Measurements from ENCODE around the gene RALGDS.

DNA sequence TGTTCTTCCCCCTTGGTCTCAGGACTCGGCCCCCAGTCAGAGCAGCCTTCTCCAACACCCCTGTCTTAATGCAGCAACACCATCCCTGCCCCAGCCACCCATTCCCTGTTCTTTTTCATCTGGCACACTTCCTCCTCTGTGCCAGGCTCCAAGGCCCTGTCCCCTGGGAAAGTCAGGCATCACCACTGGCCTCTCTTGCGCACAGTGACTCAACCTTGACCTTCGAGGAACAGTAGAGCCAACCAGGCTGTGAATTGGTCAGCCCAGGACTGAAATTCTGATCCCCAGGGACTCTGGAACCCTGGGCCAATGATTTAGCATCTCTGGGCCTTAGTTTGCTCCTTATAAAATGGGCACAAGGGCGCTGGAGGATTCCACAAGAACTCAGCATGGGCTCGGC, 10.5 kb upstream of the RALGDS start:
- no peak for TF ChIP-seq POLR2AphosphoS5 (IDR thresholded peaks at IDR 0.05; ENCODE audit: insufficient read depth, low read depth, low read length)
- TF ChIP-seq, protein P1, sequence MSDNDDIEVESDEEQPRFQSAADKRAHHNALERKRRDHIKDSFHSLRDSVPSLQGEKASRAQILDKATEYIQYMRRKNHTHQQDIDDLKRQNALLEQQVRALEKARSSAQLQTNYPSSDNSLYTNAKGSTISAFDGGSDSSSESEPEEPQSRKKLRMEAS (IDR thresholded peaks at IDR 0.05; ENCODE audit: insufficient read depth, insufficient read length): no peak
- TF ChIP-seq, protein P2, sequence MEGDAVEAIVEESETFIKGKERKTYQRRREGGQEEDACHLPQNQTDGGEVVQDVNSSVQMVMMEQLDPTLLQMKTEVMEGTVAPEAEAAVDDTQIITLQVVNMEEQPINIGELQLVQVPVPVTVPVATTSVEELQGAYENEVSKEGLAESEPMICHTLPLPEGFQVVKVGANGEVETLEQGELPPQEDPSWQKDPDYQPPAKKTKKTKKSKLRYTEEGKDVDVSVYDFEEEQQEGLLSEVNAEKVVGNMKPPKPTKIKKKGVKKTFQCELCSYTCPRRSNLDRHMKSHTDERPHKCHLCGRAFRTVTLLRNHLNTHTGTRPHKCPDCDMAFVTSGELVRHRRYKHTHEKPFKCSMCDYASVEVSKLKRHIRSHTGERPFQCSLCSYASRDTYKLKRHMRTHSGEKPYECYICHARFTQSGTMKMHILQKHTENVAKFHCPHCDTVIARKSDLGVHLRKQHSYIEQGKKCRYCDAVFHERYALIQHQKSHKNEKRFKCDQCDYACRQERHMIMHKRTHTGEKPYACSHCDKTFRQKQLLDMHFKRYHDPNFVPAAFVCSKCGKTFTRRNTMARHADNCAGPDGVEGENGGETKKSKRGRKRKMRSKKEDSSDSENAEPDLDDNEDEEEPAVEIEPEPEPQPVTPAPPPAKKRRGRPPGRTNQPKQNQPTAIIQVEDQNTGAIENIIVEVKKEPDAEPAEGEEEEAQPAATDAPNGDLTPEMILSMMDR (IDR thresholded peaks at IDR 0.05; ENCODE audit: extremely low read depth in 1 of 2, insufficient read depth in 1 of 2, low read depth in 1 of 2, low read length in 2 of 2): no peak
- no peak for TF ChIP-seq JUN (IDR thresholded peaks at IDR 0.05; ENCODE audit: borderline replicate concordance, insufficient read depth, insufficient read length, low read depth)
- TF ChIP-seq EZH2 (IDR thresholded peaks at IDR 0.05; ENCODE audit: borderline replicate concordance, low read depth, low read length, severe bottlenecking): no peak
- TF ChIP-seq POLR2A (IDR thresholded peaks at IDR 0.05; ENCODE audit: low read depth, low read length): no peak
- no peak for TF ChIP-seq MYC (IDR thresholded peaks at IDR 0.05; ENCODE audit: low read depth, low read length)
- no peak for TF ChIP-seq GATA2 (IDR thresholded peaks at IDR 0.05; ENCODE audit: insufficient read depth, insufficient read length, low read depth, low read length)
- no peak for TF ChIP-seq FOS (IDR thresholded peaks at IDR 0.05; ENCODE audit: borderline replicate concordance, insufficient read depth, low read length)

Measured in endothelial cell of umbilical vein (primary cell).